SK-N-MC (cell line): ENCODE measurements around the gene AMIGO3.
A peak's percentile ranks its signal among the peaks of the same experiment; 100 is the strongest.

Experiments used
- EZH2 ChIP-seq: fragments of 200-600 bp; sonication (generic); IDR thresholded peaks from one replicate; pipeline ENCODE4 v1.6.1; 2017; ENCODE audit warnings: antibody characterized with exemption
- POLR2AphosphoS5 ChIP-seq: IDR thresholded peaks from 2 replicates; pipeline ENCODE4 v1.6.1; 2012; ENCODE audit warnings: mild to moderate bottlenecking, low read depth, low read length, borderline replicate concordance

DNA sequence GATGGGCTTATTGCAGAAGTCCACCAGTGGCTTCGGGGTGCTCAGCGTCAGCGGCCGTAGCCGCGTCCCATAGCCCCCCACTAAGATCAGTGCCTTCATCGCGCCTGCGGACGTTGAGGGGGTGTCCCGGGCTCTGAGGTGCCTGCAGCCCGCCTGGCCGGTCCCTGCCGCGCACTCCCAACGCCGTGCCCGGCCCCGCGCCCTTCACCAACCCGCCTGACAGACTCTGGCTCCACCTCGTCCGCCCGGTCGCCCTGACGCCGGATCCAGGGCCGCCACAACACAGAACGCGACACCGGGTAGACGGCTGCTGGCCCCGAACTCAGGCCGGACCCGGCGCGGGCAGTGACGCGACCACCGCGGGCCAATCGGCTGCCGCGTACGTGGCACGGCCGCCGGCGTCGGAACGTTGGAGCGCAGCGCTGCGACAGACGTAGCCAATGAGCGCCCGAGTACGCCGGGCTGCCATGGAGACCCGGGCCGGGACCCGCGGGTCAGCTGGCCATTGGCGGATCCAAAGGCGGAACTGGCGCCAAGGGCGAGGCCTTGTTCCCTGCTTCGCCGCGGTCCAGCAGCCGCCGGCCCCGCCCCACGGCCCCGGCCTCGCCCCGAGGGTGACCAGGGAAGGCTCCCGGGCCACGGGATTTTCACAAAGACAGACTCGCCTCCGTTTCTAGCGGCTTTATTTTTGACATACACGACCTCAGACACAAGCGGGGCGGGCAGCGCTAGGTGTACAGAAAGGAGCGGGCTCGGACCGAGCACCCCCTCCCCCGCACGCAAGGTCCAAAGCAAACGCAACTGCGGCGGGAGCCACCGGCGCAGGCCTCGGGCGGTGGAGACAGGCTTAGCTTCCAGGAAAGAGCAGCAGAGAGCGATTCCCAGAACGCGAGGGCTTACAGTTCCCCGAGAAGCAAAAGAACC, 4.4 kb upstream of the AMIGO3 start, which contains the start of gene GMPPB:
- TF ChIP-seq EZH2 (no peak), POLR2AphosphoS5 (peak; percentile 73)
